SIG-M5 treated with dmso at 0.1 percent for 504 hours (cell line): ENCODE data around the gene TRABD.
"Not testable (repeated sequence)": the region's sequence is repeated elsewhere in the genome, so short reads cannot be mapped to it uniquely, and the experiment has no call there.

Experiments
- DNase-seq: peaks from one replicate; lab custom pipeline; 2025; ENCODE audit not compliant: unreplicated experiment; lab: John Stamatoyannopoulos, UW

The TRABD gene

GRCh38 chr22:50185375-50186087 is at the start of gene TRABD:
TRABD (plus strand) TSS chr22:50185913; CDS start chr22:50193061, 7,148 bp downstream.
- DNase-seq, result peak; percentile 88

GRCh38 chr22:50136581-50137015 is 49.1 kb upstream of the TRABD start:
- no peak for DNase-seq

GRCh38 chr22:50137277-50137676 is 48.4 kb upstream of the TRABD start:
- not testable (repeated sequence) for DNase-seq

- no peak for DNase-seq
These were observed 47.7 kb upstream of the TRABD start for GRCh38 chr22:50138041-50138440.

- no peak for DNase-seq
These were observed 46.7 kb upstream of the TRABD start for GRCh38 chr22:50138988-50139387.

GRCh38 chr22:50139843-50140415 is 45.8 kb upstream of the TRABD start:
- DNase-seq, result no peak

GRCh38 chr22:50140615-50141014 is 45.1 kb upstream of the TRABD start:
- no peak for DNase-seq

- no peak for DNase-seq
These were observed 44.3 kb upstream of the TRABD start for GRCh38 chr22:50141462-50141861.

GRCh38 chr22:50141891-50142363 is 43.8 kb upstream of the TRABD start:
- no peak for DNase-seq

GRCh38 chr22:50143096-50143495 is 42.6 kb upstream of the TRABD start:
- peak; percentile 59 for DNase-seq

GRCh38 chr22:50144005-50144614 is 41.6 kb upstream of the TRABD start:
- DNase-seq, result no peak

GRCh38 chr22:50145721-50146438 is 39.8 kb upstream of the TRABD start:
- no peak for DNase-seq

GRCh38 chr22:50146439-50147238 is 39.1 kb upstream of the TRABD start:
- DNase-seq, result peak; percentile 17

GRCh38 chr22:50147258-50148165 is 38.2 kb upstream of the TRABD start:
- DNase-seq, result peak; percentile 48

GRCh38 chr22:50148166-50148500 is 37.6 kb upstream of the TRABD start:
- no peak for DNase-seq

GRCh38 chr22:50148991-50149721 is 36.6 kb upstream of the TRABD start:
- peak; percentile 66 for DNase-seq

- no peak for DNase-seq
These were observed 35.3 kb upstream of the TRABD start for GRCh38 chr22:50150161-50151129.
